ENCODE measurements around the gene PIGK. TPM values are rescaled to one million over a fixed set of nuclear protein-coding genes. Genes with fewer than 3 reads are reported as not detected.
"Not testable (repeated sequence)": the region's sequence is repeated elsewhere in the genome, so short reads cannot be mapped to it uniquely, and the experiment has no call there.

Gene PIGK
- total RNA-seq, 1 donor from 2014 or later, result 17.4 TPM

- DNase-seq (ENCODE audit: low read depth), result peak; percentile 8
- Histone ChIP-seq H3K27me3 (ENCODE audit: control insufficient read depth, insufficient read depth, low read length) (no peaks in the 10 kb centered on the region), H3K36me3 (ENCODE audit: control insufficient read depth, insufficient read depth, low read length) (peaks cover 2% of the 10 kb centered on the region), H3K4me3 (ENCODE audit: low read depth, low read length) (peak overlapping the region; percentile 77)
- no peak for FAIRE-seq
- TF ChIP-seq CTCF (IDR thresholded peaks at IDR 0.05; ENCODE audit: insufficient read depth, low read length, severe bottlenecking), result no peak
Observed at GRCh38 chr1:77218477-77219165, 609 bp downstream of the PIGK start.

- H3K36me3 ChIP-seq (ENCODE audit: control insufficient read depth, insufficient read depth, low read length); DNase-seq (ENCODE audit: low read depth); FAIRE-seq; H3K4me3 ChIP-seq (ENCODE audit: low read depth, low read length); H3K27me3 ChIP-seq (ENCODE audit: control insufficient read depth, insufficient read depth, low read length): not testable (repeated sequence)
Observed at GRCh38 chr1:77204043-77204442, 15.2 kb downstream of the PIGK start.

GRCh38 chr1:77202751-77203150 is 16.5 kb downstream of the PIGK start:
- Histone ChIP-seq H3K4me3 (ENCODE audit: low read depth, low read length) (no peak overlapping the region), H3K27me3 (ENCODE audit: control insufficient read depth, insufficient read depth, low read length) (no peaks in the 10 kb centered on the region), H3K36me3 (ENCODE audit: control insufficient read depth, insufficient read depth, low read length) (no peaks in the 10 kb centered on the region)
- no peak for TF ChIP-seq CTCF (IDR thresholded peaks at IDR 0.05; ENCODE audit: insufficient read depth, low read length, severe bottlenecking)
- FAIRE-seq (no peak), DNase-seq (ENCODE audit: low read depth) (no peak)

GRCh38 chr1:77200806-77201205 is 18.4 kb downstream of the PIGK start:
- FAIRE-seq (no peak), DNase-seq (ENCODE audit: low read depth) (no peak)

GRCh38 chr1:77200293-77200692 is 18.9 kb downstream of the PIGK start:
- no peak for TF ChIP-seq CTCF (IDR thresholded peaks at IDR 0.05; ENCODE audit: insufficient read depth, low read length, severe bottlenecking)
- no peaks in the 10 kb centered on the region for H3K36me3 ChIP-seq (ENCODE audit: control insufficient read depth, insufficient read depth, low read length)
- no peaks in the 10 kb centered on the region for H3K27me3 ChIP-seq (ENCODE audit: control insufficient read depth, insufficient read depth, low read length)
- no peak overlapping the region for H3K4me3 ChIP-seq (ENCODE audit: low read depth, low read length)
- no peak for DNase-seq (ENCODE audit: low read depth)
- FAIRE-seq, result no peak

More at GRCh38 chr1:77200806-77201205, 18.4 kb downstream of the PIGK start:
- TF ChIP-seq CTCF (IDR thresholded peaks at IDR 0.05; ENCODE audit: insufficient read depth, low read length, severe bottlenecking), result no peak
- H3K27me3 ChIP-seq (ENCODE audit: control insufficient read depth, insufficient read depth, low read length), result no peaks in the 10 kb centered on the region
- H3K4me3 ChIP-seq (ENCODE audit: low read depth, low read length), result no peak overlapping the region
- no peaks in the 10 kb centered on the region for H3K36me3 ChIP-seq (ENCODE audit: control insufficient read depth, insufficient read depth, low read length)

- H3K27me3 ChIP-seq (ENCODE audit: control insufficient read depth, insufficient read depth, low read length), result no peaks in the 10 kb centered on the region
- no peaks in the 10 kb centered on the region for H3K36me3 ChIP-seq (ENCODE audit: control insufficient read depth, insufficient read depth, low read length)
- no peak for FAIRE-seq
- DNase-seq (ENCODE audit: low read depth), result no peak
- no peak for TF ChIP-seq CTCF (IDR thresholded peaks at IDR 0.05; ENCODE audit: insufficient read depth, low read length, severe bottlenecking)
- H3K4me3 ChIP-seq (ENCODE audit: low read depth, low read length), result no peak overlapping the region
Observed at GRCh38 chr1:77197351-77197750, 21.9 kb downstream of the PIGK start.

Data from bronchial epithelial cell (primary cell).